ENCODE results near the gene TTI1.

TTI1 gene

DNA sequence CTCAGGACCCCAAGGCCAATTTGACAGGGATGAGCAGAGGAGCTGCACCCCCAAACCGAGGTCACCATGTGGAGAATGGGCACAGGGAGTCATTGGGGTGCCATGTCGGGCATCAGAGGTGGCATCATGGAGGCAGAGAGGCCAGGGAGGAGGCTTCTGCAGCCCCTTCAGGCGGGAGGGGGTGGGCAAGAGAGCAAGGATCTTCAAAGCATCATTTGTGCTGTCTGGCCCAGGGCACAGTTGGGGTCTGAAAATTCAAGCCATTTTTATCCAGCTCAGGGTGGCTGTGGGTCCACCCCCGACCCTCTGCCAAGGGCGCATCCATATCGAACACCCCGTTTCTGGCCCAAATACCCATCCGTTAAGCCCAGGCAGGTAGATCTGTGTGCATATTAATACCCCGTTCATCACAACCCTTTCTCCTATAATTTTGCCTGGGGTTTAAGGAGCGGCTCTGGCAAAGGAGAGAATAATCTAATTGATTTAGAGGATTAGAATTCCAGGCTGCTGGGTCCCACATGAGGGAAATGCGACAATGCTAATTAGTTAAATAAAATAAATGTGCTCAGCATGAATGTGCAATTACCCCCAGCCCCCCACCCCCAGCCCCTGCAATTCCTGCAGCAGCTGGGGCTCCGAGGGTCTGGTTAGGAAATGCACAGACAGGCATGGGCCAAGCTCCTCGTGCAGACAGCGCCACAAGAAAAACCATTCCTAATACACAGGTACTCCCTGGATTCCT, 98.5 kb downstream of the TTI1 start:
- no peak for DNase-seq

DNA sequence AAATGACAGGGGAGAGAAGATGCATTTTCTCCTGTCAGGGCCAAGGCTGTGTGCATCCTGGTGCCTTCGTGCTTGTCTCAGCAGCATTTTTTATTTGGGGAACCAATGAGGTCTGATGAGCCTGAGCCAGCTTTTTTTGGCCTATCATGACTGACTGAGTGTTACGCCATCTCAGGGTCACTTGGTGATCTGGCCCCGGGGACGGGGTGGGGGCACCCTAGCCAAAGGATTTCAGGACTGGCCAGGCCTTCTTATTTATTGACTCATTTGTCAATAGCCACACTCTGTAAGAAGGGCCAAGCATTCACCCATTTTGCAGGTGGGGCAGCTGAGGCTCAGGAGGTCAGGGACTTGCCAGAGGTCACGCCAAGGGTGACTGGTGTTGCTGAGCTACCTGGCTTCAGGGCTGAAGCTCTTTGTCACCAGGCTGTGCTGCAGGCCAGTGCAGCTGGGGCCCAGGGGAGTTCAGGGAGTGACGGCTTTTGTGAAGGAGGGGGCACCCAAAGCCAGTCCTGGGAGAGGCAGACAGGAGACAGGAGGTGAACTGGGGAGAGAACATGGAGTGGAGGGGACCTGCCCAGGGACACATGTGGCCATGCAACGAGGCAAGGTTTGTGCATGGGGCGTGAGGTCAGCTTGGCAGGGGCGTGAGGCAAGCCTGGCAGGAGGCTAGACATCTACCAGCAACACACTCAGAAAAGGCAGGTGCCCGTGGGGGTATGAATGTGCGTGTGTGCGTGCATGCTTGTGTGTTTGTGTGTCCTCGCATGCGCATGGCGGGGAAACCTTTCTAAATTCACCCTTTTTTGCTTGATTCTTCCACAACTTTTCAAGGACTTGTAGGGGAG, 99.2 kb downstream of the TTI1 start:
- no peak for DNase-seq

Data from NCI-H526 treated with DMSO at 0.1 percent for 48 hours (cell line).